DND-41 (cell line): Measurements from ENCODE around the gene EML6.
"Not testable (repeated sequence)": the region's sequence is repeated elsewhere in the genome, so short reads cannot be mapped to it uniquely, and the experiment has no call there.

Experiments
- ATAC-seq: fragments of 200-7000 bp; cut with Tn5 transposase; 3 replicates; pipeline ENCODE4 v1.9.1; 2021; ENCODE audit warnings: low read depth; ENCODE audit not compliant: insufficient read depth
- DNase-seq: peaks from one replicate; pipeline ENCODE4 v3.0.0-alpha.2; 2020
- H2AFZ ChIP-seq: 2 replicates; pipeline ENCODE4 v1.6.0; 2012; ENCODE audit warnings: low read depth, low read length
- H3K27ac ChIP-seq: 2 replicates; pipeline ENCODE4 v1.5.1; 2012; ENCODE audit warnings: low read length, inconsistent platforms
- H3K27me3 ChIP-seq: fragments of 200-600 bp; sonication (generic); 2 replicates; pipeline ENCODE4 v1.6.0; 2012; ENCODE audit warnings: low read length, mild to moderate bottlenecking, inconsistent platforms; ENCODE audit not compliant: insufficient read depth, poor library complexity
- H3K36me3 ChIP-seq: 2 replicates; pipeline ENCODE4 v1.5.1; 2012; ENCODE audit warnings: low read length, inconsistent platforms; ENCODE audit not compliant: insufficient read depth
- H3K4me1 ChIP-seq: 2 replicates; pipeline ENCODE4 v1.5.1; 2012; ENCODE audit warnings: mild to moderate bottlenecking, low read length; ENCODE audit not compliant: insufficient read depth
- H3K4me2 ChIP-seq: 2 replicates; pipeline ENCODE4 v1.6.0; 2012; ENCODE audit warnings: mild to moderate bottlenecking, moderate library complexity, low read length, inconsistent platforms; ENCODE audit not compliant: insufficient read depth
- H3K4me3 ChIP-seq, 2 experiments: fragments of 200-600 bp in 1 of 2; shearing (Covaris generic) in 1 of 2; 2 replicates each; pipeline ENCODE4 v1.5.1; 2012 to 2016; ENCODE audit warnings: inconsistent platforms in 2 of 2, low read length in 2 of 2, mild to moderate bottlenecking in 2 of 2, low read depth in 1 of 2, moderate library complexity in 1 of 2
- H3K79me2 ChIP-seq: 2 replicates; pipeline ENCODE4 v1.6.0; 2012; ENCODE audit warnings: low read length, inconsistent platforms; ENCODE audit not compliant: insufficient read depth
- H3K9ac ChIP-seq: 2 replicates; pipeline ENCODE4 v1.6.0; 2012; ENCODE audit warnings: low read depth, mild to moderate bottlenecking, inconsistent platforms, low read length, moderate library complexity
- H3K9me3 ChIP-seq: 2 replicates; pipeline ENCODE4 v1.5.1; 2012; ENCODE audit warnings: low read length, moderate library complexity, mild to moderate bottlenecking, inconsistent platforms; ENCODE audit not compliant: insufficient read depth, severe bottlenecking
- H4K20me1 ChIP-seq: 2 replicates; pipeline ENCODE4 v1.6.0; 2012; ENCODE audit warnings: low read length; ENCODE audit not compliant: insufficient read depth
- EZH2 ChIP-seq: IDR thresholded peaks from 3 replicates; pipeline ENCODE4 v1.6.1; 2012; ENCODE audit warnings: borderline replicate concordance, low read depth, mild to moderate bottlenecking, moderate library complexity, low read length, inconsistent platforms; ENCODE audit not compliant: severe bottlenecking
- TF ChIP-seq, protein P1 (sequence below): IDR thresholded peaks from 2 replicates; pipeline ENCODE4 v1.5.1; 2012; ENCODE audit warnings: borderline replicate concordance, low read length, moderate library complexity, mild to moderate bottlenecking; ENCODE audit not compliant: poor library complexity, severe bottlenecking; ENCODE audit errors: extremely low read depth

EML6 gene

DNA sequence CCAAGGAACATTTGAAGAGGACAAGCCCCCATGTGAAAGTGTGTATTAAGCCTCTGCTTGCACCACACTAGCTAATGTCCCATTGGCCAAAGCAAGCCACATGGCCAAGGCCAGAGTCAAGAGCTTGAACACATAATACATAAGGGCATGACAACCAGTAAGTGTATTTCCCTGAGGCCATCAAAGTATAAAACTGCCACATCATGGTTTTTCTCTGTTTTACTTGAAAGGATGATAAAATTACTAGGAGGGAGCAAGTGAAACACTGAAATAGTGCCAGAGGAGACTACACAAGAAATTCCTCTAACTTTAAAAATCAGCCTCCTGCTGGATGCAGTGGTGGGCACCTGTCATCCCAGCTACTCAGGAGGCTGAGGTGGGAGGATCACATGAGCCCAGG, 30.9 kb upstream of the EML6 start:
- no peak for TF ChIP-seq EZH2
- TF ChIP-seq, protein P1, sequence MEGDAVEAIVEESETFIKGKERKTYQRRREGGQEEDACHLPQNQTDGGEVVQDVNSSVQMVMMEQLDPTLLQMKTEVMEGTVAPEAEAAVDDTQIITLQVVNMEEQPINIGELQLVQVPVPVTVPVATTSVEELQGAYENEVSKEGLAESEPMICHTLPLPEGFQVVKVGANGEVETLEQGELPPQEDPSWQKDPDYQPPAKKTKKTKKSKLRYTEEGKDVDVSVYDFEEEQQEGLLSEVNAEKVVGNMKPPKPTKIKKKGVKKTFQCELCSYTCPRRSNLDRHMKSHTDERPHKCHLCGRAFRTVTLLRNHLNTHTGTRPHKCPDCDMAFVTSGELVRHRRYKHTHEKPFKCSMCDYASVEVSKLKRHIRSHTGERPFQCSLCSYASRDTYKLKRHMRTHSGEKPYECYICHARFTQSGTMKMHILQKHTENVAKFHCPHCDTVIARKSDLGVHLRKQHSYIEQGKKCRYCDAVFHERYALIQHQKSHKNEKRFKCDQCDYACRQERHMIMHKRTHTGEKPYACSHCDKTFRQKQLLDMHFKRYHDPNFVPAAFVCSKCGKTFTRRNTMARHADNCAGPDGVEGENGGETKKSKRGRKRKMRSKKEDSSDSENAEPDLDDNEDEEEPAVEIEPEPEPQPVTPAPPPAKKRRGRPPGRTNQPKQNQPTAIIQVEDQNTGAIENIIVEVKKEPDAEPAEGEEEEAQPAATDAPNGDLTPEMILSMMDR: no peak
- no peak overlapping the region for H2AFZ ChIP-seq
- no peaks in the 10 kb centered on the region for H3K4me1 ChIP-seq
- H3K9ac ChIP-seq: no peak overlapping the region
- H3K27ac ChIP-seq: no peak overlapping the region
- ATAC-seq (no peak), DNase-seq (no peak)
- H3K79me2 ChIP-seq: no peaks in the 10 kb centered on the region
- H3K27me3 ChIP-seq: no peaks in the 10 kb centered on the region
- no peak overlapping the region for H3K4me3 ChIP-seq
- H4K20me1 ChIP-seq: no peaks in the 10 kb centered on the region
- H3K4me2 ChIP-seq: no peak overlapping the region
- H3K9me3 ChIP-seq: no peaks in the 10 kb centered on the region
- no peaks in the 10 kb centered on the region for H3K36me3 ChIP-seq

GRCh38 chr2:54695378-54695777, 28.1 kb upstream of the EML6 start:
- Histone ChIP-seq H3K4me1 (no peaks in the 10 kb centered on the region), H3K27ac (no peak overlapping the region), H4K20me1 (no peaks in the 10 kb centered on the region), H3K27me3 (no peaks in the 10 kb centered on the region), H3K36me3 (no peaks in the 10 kb centered on the region), H2AFZ (no peak overlapping the region), H3K9ac (no peak overlapping the region), H3K4me3 (no peak overlapping the region), H3K9me3 (no peaks in the 10 kb centered on the region), H3K4me2 (no peak overlapping the region), H3K79me2 (no peaks in the 10 kb centered on the region)
- DNase-seq (no peak), ATAC-seq (no peak)
- TF ChIP-seq EZH2: no peak
- TF ChIP-seq, protein P1: no peak

- H3K9ac ChIP-seq: no peak overlapping the region
- no peak overlapping the region for H3K4me3 ChIP-seq
- H3K4me1 ChIP-seq: no peaks in the 10 kb centered on the region
- H2AFZ ChIP-seq: no peak overlapping the region
- no peaks in the 10 kb centered on the region for H3K27me3 ChIP-seq
- H3K9me3 ChIP-seq: no peaks in the 10 kb centered on the region
- no peak for TF ChIP-seq EZH2
- TF ChIP-seq, protein P1: no peak
- no peaks in the 10 kb centered on the region for H4K20me1 ChIP-seq
- no peak for ATAC-seq
- H3K27ac ChIP-seq: no peak overlapping the region
- DNase-seq: no peak
- no peak overlapping the region for H3K4me2 ChIP-seq
- no peaks in the 10 kb centered on the region for H3K79me2 ChIP-seq
- no peaks in the 10 kb centered on the region for H3K36me3 ChIP-seq
These were observed 25.5 kb upstream of the EML6 start for GRCh38 chr2:54697934-54698333.

DNA sequence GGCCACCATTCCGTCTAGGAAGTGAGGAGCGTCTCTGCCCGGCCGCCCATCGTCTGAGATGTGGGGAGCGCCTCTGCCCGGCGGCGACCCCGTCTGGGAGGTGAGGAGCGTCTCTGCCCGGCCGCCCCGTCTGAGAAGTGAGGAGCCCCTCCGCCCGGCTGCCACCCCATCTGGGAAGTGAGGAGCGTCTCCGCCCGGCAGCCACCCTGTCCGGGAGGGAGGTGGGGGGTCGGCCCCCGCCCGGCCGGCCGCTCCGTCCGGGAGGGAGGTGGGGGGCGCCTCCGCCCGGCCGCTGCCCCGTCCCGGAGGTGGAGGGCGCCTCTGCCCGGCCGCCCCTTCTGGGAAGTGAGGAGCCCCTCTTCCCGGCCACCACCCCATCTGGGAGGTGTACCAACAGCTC, 24.5 kb upstream of the EML6 start:
- H3K4me3 ChIP-seq, H3K4me1 ChIP-seq, H4K20me1 ChIP-seq, H3K4me2 ChIP-seq, H3K9me3 ChIP-seq, H3K27ac ChIP-seq, H2AFZ ChIP-seq, ATAC-seq, DNase-seq, H3K9ac ChIP-seq, H3K27me3 ChIP-seq, H3K36me3 ChIP-seq, H3K79me2 ChIP-seq: not testable (repeated sequence)
